Activated naive CD4-positive, alpha-beta T cell (primary cell): ENCODE results near the gene PRPF40A.

ENCODE experiments used
- DNase-seq, 4 experiments: peaks; one replicate each; lab custom pipeline; 2025; lab: John Stamatoyannopoulos, UW

Gene PRPF40A

DNA sequence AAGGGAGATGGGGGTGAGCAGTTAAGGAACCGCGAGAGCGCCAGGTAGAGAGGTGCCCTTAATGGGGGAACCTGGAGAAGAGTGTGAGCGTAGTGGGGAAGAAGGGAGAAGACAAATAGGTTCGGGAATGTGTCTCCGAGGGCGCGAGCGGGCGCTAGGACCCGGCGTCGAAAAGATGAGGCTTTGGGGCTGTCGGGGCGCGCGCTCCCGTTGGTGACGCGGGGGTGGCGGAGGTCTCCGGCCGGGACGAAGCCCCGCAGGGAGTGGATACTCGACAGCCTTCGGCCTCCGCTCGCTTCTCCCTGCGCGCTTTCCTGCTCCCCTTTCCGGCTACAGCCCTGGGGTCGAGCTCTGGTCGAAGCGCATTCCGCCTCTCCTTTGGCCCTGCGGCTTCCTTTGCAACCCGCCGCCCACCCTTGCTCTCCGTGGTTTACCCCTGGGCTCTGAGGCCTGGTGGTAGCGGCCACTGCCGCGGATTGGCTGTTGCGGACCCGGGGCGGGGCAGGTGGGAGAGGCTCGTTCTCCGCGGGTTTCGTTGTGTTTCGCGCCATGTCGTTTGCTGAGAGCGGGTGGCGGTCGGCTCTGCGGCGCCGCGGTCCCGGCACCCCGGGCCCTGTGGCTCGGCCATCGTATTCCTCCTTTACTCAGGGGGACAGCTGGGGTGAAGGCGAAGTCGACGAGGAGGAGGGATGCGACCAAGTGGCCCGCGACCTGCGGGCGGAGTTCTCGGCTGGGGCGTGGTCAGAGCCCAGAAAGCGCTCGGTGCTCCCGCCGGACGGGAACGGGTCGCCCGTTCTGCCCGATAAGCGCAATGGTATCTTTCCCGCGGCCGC lies 1.0 kb upstream of the PRPF40A start, which contains the start of gene ARL6IP6:
Gene ARL6IP6 (plus strand): TSS at position 545 of the 833 bp plus-strand sequence. CDS start 5 bp downstream, at position 550.
- DNase-seq, result peak; percentile 81 to 93 (median 90)

DNA sequence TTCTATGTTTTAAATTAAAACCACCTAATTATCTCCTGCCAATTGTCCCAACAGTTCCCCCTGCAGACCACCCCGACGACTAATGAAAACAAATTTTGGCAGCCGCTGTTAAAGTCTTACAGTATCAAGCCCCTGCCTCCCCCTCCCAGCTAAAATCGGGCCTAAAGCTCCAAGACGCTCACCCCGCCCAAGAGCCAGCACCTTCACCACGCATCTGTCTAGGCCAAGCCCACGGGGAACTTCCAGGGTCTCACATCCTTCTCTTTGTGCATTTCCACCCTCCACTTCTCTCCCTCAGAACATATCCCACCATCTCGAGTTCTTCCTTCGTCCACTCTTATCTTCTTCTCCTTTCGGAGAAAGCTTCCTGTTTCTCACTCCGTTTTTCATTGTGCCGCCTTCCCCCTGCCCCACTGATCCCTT lies 445 bp downstream of the PRPF40A start:
- no peak for DNase-seq

DNA sequence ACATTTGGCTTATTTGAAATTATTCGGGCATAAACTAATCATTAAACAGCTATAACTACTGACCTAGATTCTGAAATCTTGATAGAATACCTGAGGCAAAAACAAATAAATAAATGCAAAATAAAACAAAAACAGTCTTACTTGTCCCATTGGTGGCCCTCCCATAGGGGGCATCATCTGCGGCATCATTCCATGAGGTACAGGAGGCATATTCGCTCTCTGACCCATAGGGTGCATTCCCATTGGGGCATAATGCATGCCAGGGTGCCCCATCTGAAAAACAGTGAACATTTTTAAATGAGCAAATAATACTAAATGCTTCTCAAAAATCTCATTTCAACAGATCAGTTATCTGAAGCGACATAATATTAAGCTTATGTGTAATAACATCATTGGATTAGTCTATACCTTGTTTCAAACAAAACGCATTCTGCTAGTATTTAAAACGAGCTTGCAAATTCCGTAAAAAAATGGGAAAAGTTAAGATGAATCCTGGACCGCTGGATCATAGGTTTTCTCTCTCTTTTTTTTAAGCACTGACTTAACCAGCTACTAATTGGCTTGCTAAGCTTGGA lies 1.3 kb downstream of the PRPF40A start:
- DNase-seq, result no peak

DNA sequence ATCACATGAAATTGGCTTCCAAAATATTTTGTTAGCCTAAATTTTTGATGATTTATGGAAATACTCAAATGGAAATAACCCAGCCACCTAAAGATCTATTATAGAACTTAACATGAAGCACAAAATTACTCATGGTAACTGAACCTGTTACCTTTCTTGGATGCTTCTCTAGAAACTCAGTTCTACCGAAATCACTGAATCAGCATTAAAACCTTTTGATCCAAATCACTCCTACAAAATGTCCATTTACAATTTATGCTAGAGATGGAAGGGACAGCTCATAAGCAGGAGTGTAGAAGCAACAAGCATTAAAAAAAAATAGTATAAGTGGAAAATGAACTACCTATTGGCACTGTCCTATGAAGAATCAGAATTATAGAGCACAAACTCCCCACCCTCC lies 2.1 kb downstream of the PRPF40A start:
- DNase-seq, result no peak

DNA sequence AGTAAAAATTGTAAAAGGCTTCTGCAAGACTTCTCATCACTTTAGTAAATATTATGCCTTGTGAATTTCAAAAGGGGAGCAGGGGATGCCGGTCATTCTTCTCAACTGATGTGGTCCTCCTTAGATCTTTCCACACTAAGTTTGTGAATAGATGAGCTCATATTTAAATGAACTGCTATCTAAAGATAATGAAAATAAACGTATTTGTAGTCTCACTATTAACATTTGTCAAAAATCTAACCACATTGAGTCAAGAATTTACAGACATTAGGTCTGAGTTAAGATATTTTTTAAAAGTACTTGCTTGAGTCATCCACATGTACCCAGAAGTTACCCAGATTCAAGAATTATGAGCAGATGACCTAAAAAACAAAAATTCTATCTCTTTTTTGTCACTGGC lies 6.5 kb downstream of the PRPF40A start:
- no peak for DNase-seq

DNA sequence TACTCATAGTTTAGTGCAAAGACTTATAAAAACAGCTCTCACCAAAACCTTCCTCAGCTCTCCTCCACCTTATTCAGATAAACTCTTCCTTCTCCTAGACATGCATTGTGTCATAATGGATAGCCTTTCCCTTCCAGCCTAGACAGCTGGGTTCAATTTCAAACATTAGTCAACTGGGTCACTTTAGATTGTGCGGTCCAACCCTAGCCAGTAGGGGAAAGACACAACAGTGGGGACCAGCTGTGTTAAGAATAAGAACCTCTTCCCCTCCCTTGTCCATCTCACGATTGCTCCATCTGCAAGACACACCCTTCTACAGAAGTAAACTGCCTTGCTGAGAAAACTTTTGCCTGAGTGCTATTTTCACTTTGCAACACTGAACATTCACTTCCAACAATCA lies 8.5 kb downstream of the PRPF40A start:
- no peak for DNase-seq

DNA sequence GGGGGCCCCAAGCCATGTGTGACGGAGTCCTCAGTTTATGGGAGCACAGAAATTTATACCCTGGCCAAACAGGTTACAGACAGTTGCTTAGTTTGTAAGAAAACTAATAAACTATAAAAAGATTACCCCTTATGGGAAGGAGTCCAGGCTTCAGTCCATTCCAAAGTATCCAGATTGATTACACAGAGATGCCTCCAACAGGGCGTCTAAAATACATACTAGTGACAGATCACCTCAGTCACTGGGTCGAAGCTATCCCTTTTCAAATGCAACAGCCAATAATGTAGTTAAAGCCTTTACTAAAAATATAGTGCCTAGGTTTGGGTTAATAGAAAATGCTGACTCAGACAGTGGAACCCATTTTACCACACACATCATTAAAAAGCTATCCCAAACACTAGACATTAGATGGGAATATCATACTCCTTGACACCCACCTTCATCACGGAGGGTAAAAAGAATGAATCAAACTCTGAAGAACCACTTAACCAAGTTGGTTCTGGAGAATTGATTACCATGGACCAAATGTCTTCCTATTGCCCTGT lies 10.7 kb downstream of the PRPF40A start:
- DNase-seq, result no peak

DNA sequence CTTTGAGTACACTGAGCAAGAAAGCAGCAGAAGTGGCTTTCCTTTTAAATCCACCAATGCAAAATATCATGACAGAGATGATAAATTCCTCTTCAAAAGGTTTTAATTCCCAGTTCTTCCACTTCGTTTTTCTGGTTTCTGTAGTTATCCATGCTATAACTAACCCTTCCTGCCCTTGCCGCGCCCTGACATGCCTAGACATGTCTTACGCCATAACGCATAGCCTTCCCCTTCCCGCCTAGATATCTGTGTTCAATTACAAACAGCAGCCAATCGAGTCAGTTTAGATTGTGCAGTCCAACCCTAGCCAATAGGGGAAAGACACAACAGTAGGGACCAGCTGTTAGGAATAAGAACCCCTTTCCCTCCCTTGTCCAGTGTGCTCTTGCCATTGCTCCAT lies 16.1 kb downstream of the PRPF40A start:
- DNase-seq, result no peak

DNA sequence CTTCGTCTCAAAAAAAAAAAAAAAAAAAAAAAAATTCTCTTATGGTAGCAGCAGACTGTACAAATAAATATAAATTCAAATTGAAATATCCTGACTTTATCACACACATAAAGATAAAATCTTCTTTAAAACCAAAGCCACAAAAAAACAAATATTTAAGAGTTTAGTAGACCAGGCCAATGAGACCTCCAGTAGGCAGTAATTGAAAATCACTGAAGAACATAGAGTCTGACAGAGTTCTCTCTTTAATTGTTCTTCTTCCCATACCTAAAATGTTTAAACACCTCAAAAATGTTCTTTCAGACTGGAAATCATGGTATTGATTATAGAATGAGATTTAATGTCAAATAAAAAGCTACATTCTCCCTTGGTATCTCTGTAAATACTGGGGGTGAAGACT lies 20.8 kb downstream of the PRPF40A start:
- no peak for DNase-seq

DNA sequence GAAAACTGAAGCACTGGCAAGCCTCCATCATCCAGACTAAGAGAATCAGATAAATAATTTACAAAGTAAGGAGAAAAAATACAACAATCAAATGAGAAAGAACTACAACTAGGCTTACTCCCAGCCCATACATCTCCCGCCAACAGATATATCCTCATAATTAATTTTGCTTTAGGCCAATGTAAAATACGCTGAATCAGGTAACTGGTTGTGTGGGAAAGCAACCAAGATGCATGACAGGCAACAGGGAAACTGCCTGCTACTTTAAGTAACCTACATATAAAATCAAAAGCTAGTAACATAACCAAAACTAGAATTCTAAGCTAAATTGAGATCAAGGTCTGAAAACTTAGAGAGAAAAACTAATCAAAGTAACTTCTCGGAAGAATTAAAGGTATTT lies 21.5 kb downstream of the PRPF40A start:
- no peak for DNase-seq

DNA sequence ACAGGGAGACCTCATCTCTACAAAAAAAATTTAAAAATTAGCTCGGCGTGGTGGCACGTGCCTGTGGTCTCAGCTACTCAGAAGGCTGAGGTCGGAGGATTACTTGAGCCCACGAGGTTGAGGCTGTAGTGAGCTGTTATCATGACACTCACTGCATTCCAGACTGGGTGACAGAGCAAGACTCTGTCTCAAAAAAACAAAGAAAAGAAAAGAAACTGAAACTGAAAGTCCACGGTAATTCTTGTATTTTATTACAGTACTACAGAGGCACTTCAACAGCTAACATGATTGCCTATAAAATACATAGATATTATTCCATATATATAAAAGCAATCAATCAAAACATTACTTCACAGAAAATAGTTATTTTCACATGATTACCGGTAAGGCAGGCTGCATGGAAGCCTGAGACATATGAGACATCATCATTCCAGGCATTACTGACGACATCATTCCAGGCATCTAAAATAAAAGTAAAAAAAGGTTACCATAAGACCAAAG lies 23.1 kb downstream of the PRPF40A start:
- DNase-seq, result no peak

DNA sequence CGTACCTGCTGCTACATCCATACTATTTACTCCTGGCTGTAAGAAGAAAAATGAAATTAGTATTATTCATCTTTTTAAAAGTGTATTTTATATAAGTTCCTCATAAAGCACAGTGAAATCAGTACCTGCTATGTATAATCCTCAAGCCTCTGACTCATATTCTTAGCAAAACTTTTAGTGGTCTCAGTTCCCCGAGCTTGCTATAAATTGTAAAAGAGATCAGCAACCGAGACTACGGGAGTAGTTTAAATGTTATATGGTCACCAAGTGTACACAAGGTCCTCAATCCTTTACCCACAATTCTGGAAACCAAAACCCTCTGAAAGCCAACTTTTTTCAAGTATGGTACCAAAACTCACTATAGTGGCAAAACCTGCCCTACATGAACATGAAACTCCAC lies 24.2 kb downstream of the PRPF40A start:
- DNase-seq, result no peak

DNA sequence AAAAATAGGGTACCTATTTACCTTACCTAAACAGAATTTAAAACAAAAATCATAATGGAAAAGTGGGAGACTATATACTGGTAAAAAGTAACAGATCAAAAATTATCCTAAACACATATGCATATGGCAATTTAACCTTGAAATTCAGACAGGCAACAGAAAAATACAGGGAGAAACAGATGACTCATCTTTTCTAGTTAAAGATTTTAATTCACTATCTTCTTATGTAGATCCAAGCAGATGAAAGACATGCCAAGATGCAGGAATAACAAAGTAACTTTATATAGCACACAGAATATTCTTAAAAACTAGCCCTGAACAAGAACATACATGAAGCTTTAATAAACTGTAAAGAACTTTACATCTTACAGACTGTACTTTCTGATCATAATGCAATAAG lies 30.9 kb downstream of the PRPF40A start:
- DNase-seq, result no peak

DNA sequence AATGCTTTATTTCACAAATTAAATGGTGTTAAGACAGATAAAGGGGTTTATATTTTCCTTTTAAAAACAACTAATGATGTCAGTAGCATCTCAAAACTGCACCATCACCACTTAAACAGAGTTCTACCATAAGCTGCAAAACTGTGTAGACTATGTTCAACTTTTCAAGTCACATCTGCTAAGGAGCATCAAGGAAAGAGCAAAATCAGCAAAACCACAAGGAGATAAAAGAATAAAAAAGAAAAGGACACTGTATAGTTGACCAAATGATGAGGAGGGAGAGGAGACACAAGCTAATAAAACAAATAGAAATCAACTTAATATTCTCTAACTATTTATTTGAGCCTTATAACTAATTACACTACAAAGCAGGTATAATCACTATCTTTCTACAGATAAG lies 33.9 kb downstream of the PRPF40A start:
- no peak for DNase-seq

DNA sequence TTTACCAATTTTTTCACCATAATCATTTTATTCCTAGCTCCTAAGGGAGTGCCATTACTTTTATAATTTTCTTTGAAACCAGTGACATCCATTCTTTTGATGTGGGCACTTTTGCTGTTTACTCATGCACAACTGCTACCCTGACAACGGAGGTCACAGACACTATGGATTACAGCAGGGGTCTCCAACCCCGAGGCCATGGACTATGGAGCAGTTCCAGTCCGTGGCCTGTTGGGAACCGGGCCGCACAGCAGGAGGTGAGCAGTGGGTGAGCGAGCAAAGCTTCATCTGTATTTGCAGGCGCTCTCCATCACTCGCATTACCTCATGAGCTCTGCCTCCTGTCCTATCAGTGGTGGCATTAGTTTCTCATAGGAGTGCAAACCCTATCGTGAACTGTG lies 34.6 kb downstream of the PRPF40A start:
- no peak for DNase-seq

DNA sequence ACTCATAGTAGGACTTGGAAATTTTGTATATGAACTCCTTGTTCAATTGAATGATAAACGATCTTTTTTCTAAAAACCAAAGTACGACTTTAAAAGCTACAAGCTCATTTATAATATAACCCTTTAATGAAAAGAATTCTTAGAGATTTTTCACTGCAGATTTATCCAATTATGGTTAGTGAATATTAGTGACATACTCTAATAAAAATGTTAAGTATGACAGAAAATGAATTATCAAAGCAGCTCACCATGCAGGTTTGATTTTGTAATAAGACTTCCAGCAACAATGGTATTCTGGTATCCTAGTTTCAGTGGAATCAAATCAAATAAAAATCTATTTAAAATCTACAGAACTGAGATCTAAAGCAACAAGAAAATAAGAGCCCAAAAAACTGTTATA lies 38.5 kb downstream of the PRPF40A start:
- DNase-seq, result no peak

DNA sequence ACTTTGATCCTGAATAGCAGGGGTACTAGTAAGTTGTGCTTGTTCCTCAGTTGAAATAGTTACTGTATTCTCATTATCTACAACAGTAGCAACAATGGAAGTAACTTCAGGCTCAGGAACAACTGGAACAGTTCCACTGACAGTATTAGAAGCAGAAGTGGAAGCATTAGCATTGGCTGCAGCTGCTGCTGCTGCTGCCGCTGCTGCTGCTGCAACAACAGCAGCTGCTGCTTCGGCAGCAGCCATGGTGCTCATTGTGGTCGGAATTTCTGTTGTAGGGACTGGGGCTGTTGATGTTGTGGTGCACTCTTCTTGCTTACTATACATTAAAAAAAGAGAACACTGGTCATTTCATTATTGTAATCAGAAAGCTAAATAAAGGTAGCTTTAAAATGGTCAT lies 40.8 kb downstream of the PRPF40A start:
- no peak for DNase-seq

DNA sequence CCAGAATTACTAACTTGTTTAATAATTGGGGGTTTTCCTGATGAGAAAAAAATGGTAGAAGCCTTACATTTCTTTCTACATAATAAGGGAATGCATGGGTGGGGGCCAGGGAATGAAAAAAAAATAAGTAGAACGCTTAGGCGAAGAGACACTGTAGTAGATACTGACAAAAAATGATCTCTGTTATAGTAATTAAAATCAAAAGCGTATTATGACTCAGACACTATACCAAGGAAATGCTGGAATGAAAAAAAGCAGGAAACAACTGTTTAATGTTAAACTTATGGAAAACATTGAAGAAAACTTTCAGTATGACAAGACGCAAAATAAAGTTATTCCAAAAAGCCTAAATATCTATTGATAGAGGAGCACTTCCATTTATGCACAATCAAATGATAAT lies 42.9 kb downstream of the PRPF40A start:
- no peak for DNase-seq

DNA sequence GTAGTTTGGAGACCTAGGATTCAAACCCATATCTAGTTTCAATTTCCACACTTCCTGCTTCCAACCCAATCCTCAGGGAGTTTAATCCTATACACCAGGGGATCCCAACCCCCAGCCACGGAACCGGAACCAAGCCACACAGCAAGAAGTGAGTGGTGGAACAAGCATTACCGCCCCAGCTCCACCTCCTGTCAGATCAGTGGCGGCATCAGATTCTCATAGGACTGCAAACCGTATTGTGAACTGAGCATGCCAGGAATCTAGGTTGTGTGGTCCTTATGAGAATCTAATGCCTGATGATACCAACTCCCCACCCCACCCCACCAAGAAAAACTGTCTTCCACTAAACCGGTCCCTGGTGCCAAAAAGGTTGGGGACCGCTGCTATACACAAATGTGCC lies 52.5 kb downstream of the PRPF40A start:
- DNase-seq, result no peak

DNA sequence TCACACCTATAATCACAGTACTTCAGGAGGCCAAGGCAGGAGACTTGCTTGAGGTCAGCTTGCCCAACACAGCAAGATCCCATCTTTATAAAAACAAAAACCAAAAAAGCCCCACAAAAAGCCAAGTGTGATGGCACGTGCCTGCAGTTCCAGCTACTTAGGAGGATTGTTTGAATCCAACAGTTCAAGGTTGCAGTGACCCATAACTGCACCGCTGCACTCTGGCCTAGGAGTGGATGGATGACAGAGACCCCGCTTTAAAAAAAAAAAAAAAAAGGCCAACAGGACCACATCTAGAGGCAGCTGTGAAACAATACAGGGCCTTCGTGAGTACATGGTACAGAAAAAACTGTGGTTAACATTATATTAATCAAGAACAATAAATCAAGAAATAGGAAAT lies 56.2 kb downstream of the PRPF40A start:
- DNase-seq, result no peak

DNA sequence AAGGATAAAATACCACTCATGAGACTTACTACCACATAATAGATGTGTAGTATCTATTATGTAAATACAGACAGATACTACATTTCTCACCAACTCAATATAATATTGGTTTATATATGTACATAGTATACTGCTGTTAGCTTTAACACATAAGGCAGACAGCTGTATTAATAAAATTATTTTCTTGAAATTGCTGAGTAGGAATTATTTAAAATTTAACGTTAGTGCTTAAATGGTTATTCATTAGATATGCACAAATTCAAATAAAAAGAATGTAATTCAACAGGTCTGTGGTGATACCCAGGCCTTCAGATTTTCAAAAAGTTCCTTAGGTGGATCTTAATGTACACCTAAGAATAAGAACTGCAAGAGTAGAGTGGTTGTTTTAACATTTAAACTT lies 59.0 kb downstream of the PRPF40A start:
- DNase-seq, result no peak

DNA sequence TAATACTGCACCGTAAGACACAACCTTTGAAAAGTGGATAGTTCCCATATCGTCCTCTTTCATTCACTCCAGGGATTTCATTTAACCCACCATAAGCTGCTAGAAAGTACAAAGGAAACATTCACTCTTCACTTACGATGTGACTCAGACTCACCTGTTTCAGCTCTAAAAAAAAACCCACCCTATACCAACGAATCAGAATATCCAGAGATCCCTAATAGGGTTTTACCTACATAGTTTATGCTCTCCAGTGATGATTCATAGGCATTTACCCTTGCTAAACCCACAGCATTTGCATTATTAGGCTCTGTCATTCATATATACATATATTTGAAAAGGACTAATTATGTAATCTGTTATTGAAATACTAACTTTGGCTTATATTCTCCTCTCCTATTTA lies 60.2 kb downstream of the PRPF40A start:
- no peak for DNase-seq

DNA sequence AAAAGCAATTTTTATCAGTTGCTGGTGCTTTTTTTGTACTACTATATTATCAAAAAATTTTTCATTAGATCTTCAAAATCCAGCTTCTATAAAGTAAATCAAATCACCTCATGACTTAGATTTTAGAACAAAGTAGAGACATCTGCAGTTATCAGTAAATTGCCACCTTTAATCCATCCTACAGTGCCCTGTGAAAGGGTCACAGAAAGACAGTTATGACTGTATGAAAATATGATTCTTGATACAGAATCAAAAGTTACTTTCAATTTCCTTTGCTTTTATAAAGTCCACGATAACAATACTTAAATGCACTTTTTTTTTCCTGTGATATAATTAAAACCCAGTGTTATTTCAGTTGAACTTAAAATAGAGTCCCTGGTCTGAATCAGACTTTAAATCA lies 61.4 kb downstream of the PRPF40A start:
- no peak for DNase-seq
